Adipose tissue (tissue), 3 donors: ENCODE results near the gene TRAF3. TPM values are rescaled to one million over a fixed set of nuclear protein-coding genes. Genes with fewer than 3 reads are reported as not detected.
"Not testable (repeated sequence)": the region's sequence is repeated elsewhere in the genome, so short reads cannot be mapped to it uniquely, and the experiment has no call there.

Experiments used
- H3K27ac ChIP-seq: one replicate; pipeline ENCODE4 v1.5.1; 2013; ENCODE audit warnings: low read depth, low read length
- WGBS, 3 donors: extraction: QIAGEN DNeasy Blood & Tissue Kit; methylation state at CpG; one replicate each; pipeline ENCODE4 v1.1.7; 2013; 5-methylcytosine and 5-hydroxymethylcytosine counted together
- polyA plus RNA-seq, 3 donors: library from polyadenylated mRNA; stranded (reverse); fragments of 200-250 nt; gene quantifications; one replicate each; pipeline ENCODE4 v1.2.3, GENCODE V29; 2013
- donor health status: healthy with polysubstance abuse.
- donor health status: Bipolar disorder and iron deficiency.
- donor health status: healthy.

TRAF3 gene
- polyA plus RNA-seq, 3 donors, result 2.7 to 13.5 (median 7.5) TPM

DNA sequence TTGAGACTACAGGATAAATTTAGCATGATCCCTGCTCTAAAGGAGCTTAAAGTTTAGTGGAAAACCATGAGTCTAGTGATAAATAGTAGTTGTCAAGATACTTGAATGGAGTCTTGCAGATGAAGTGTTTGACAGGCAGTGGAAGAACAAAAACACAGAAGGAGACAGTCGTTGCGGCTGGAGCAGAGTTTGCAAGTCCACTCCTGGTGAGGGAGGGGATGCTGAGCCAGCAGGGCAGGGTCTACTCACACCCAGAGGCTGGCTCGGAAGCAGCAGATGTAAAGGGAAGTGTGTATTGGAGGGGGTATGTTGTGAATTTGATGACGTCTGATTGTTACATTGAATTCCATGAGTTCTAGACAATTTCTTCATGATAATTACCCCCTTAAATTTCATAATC lies 61.3 kb downstream of the TRAF3 start:
- 72 to 83% (median 73%) methylated on average over 4 of the region's 4 CpGs for WGBS, 3 donors
- H3K27ac ChIP-seq, result no peak overlapping the region

DNA sequence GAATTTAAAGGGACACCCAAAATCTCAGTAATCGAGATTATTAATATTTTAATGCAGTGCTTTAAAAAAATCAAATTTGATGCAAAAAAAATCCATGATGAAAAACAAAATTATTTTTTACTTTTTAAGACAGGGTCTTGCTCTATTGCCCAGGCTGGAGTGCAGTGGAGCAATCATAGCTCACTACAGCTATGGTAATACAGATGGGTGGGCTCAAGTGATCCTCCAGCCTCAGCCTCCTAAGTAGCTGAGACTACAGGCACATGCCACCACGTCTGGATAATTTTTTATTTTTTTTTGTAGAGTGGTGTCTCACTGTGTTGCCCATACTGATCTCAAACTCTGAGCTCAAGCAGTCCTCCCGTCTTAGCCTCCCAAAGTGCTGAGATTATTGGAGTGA lies 62.9 kb downstream of the TRAF3 start:
- no peak overlapping the region for H3K27ac ChIP-seq
- 86 to 92% (median 91%) methylated on average over 3 of the region's 3 CpGs for WGBS, 3 donors

DNA sequence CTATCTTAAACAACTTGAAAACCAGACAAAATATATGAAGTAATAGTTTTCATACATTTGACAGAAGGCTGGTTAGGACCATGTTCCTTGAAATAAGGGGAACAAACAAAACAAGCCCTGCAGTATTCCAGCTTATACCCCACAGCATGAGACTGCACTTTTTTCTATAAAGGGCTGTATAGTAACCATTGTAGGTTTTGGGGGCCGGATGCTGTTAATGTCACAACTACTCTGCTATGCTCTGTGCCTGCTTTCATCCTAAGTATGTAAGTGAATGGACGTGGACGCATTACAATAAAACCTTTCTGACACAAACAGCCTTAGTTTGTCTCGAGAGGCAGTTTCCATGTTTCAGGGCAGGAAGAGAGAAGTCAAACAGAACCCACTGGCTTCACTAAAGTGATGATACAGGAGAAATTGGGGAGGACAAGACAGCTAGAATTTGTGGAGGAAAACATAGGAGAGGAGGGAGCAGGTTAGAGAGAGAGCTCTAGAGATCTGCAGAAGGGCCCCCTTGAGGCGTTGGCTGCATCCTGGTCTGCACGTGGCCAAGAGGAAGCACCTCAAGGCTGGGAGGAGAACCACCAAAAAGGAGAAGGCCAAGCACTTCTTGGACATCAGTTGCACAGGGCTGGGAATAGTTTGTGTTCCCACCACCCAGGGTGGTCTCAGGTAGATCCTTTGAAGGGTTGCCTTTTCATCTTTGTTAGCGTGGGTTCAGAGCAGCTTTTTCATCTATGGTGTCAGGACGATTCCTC lies 63.7 kb downstream of the TRAF3 start:
- H3K27ac ChIP-seq, result no peak overlapping the region
- 58 to 88% (median 75%) methylated on average over 8 of the region's 8 CpGs for WGBS, 3 donors

DNA sequence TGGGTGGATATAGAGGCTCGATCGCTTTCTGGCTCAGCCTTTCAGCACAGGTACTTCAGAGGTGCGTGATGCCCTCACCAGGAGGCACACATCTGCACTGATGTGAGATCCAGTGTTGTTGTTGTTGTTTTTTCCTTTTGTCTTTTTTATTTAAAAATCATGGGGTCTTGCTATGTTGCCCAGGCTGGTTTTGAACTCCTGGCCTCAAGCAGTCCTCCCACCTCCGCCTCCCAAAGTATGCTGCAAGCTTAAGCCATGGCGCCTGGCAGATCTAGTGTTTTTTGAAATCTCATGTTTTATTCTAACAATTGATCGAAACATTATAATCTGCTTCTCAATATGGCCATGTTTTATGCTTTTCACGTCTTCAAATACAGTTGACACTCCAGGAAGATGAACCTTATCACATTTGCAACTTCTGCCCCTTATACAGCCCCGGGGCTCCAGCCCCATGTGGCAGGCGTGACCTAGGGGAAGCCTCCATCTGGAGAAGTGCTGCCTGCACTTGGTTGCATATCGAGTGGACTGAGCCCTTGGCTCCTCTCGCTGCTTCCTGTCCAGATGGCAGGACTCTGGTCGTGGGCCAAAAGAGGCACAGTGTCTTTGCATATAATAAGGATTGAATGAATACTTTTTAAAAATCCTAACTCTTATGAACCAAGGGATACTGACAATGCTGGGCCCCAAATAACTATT lies 71.7 kb downstream of the TRAF3 start:
- H3K27ac ChIP-seq, result no peak overlapping the region
- 57 to 71% (median 61%) methylated on average over 12 of the region's 12 CpGs for WGBS, 3 donors

DNA sequence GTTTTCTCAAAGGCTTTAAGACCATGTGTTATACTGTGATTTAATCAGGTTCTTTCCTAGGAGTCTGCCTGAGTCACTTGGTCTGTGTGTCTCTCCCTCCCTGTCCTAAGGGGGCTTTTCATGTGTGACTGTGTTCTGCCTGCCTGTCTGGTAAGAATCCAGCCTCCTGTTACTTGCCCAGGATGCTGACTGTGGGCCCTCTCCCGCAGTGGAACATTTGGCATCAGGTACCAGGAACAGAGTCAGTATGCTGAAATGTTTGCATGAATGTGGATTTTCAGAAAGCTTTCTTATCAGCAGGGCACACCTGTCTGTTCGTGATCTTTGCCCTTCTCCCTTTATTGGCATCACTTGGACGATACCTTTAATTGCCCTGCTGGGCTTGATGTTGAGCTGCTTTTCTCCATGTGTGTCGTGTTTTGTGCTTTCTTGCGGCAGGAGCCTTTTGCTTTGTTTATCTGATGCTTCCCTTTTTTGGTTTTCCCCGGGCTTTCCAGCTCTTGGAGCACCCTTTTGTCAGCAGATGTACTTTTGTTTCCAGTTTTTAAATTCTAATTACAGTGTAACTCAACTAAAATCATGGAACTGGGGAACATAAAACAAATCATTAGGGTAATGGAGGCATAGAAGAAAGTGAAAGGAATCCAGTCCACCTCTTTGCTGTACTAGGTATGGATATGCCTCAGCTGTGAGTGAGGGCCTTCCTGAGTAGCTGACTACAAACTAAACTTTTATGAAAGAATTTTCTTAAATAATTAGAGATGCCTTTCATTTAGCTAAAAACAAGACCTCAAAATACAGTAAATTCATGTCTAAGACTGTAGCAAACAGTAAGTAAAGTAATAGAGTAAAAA lies 72.5 kb downstream of the TRAF3 start:
- 18 to 32% (median 23%) methylated on average over 6 of the region's 6 CpGs for WGBS, 3 donors

DNA sequence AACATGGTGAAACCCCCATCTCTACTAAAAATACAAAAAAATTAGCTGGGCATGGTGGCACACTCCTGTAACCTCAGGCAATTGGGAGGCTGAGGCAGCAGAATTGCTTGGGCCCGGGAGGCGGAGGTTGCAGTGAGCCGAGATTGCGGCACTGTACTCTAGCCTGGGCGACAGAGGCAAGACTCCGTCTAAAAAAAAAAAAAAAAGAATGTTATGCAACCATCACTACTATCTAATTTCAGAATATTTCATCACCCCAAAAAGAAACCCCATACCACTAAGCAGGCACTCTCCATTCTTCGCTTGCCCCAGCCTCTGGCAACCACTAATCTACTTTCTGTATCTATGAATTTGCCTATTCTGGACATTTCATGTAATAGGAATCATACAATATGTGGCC lies 76.4 kb downstream of the TRAF3 start:
- 56 to 67% (median 61%) methylated on average over 5 to 7 of the region's 7 CpGs for WGBS, 3 donors
- no peak overlapping the region for H3K27ac ChIP-seq

More for the DNA sequence above, 72.5 kb downstream of the TRAF3 start:
- no peak overlapping the region for H3K27ac ChIP-seq

DNA sequence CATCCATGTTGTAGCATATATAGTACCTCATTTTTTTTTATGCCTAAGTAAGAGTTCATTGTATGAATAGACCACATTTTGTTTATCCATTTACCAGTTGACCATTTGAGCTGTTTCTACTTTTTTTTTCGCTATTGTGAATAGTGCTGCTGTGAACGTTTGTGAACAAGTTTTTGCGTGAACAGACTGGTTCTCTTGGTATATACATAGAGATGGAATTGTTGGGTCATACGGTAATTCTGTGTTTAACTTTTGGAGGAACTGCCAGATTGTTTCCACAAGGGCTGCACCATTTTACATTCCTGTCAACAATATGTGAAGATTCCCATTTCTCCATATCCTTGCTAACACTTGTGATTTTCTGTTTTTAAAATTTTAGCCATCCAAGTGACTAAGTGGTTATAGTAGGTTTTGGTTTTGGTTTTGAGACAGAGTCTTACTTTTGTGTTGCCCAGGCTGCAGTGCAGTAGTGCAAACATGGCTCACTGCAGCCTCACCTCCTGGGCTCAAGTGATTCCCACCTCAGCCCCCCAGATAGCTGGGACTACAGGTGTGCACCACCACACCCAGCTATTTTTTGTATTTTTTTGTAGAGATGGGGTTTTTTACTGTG lies 76.9 kb downstream of the TRAF3 start:
- H3K27ac ChIP-seq, result no peak overlapping the region
- WGBS, 3 donors, result 95 to 97% (median 95%) methylated on average over 4 of the region's 4 CpGs

DNA sequence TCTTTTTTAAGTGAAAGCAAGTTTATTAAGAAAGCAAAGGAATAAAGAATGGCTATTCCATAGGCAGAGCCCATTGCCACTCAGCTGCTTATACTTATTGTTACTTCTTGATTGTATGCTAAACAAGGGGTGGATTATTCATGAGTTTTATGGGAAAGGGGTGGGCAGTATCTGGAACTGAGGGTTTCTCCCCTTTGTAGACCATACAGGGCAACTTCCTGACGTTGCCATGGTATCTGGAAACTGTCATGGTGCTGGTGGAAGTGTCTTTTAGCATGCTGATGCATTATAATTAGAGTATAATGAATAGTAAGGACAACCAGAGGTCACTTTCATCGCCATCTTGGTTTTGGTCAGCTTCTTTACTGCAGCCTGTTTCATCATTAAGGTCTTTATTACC lies 78.9 kb downstream of the TRAF3 start:
- WGBS, 3 donors, result 97 to 100% (median 98%) methylated on average over 2 of the region's 2 CpGs

DNA sequence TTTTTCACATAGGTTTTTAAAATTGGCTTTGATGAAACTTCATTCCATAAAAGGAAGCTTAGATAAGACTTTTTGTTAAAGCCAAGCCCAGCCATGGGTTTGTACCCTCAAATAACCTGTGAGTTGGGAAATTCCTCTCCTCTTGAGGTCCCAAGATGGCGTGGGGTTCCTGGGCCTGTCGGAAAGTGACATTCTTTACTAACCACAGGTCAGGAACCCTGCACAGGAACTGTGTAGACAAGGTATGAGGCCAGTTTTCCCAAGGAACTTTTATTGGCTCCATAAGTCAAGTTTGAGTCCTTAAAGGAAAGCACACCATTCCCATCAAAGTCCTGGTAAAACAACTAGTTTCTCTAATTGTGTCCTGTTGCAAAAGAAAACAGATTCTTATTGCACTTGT lies 80.2 kb downstream of the TRAF3 start:
- H3K27ac ChIP-seq, result no peak overlapping the region
- WGBS, 3 donors, result 71 to 93% (median 83%) methylated on average over 2 of the region's 2 CpGs

More for the DNA sequence above, 78.9 kb downstream of the TRAF3 start:
- H3K27ac ChIP-seq, result no peak overlapping the region

DNA sequence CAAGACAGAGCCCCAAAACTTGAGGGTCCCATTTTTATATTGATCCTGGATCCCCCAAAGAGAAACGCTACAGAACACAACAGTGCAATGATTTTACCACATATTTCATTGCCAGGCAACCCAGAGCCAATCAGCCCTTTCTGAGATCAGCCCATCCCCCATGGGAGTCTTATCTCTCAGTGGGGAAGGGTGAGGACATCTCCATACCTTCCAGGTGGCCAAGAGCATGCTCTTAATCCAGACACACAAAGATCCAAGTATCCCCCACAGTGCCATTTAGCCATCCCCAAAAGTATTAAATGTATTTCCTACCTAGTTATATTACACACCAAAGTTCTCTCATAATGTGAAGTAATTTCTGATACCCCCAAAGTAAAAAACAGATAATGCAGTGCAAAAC lies 82.7 kb downstream of the TRAF3 start:
- 98 to 100% (median 100%) methylated on average over 1 of the region's 1 CpG for WGBS, 3 donors
- no peak overlapping the region for H3K27ac ChIP-seq

DNA sequence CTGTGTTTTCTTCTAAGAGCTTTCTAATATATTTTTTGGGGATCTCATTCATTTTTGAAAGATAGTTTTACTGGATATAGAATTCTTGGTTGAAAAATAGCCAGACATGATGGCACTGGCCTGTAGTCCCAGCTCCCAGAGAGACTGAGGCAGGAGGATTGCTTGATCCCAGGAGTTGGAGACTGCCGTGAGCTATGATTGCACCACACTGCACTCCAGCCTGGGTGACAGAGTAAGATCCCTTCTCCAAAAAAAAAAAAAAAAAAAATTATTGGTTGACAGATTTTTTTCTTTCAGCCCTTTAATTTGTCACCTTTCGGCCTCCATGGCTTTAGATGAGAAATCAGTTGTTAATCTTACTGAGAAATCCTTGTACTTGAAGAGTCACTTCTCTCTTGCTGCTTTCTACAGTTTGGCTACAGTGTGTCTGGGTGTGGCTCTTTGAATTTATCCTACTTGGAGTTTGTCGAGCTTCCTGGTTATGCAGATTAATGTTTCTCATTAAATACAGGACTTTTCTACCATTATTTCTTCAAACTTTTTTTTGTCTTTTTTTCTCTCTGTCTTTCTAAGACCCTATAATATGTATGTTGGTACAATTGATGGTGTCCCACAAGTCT lies 85.0 kb downstream of the TRAF3 start:
- WGBS, 3 donors, result 90 to 94% (median 91%) methylated on average over 3 of the region's 3 CpGs
- H3K27ac ChIP-seq, result no peak overlapping the region

DNA sequence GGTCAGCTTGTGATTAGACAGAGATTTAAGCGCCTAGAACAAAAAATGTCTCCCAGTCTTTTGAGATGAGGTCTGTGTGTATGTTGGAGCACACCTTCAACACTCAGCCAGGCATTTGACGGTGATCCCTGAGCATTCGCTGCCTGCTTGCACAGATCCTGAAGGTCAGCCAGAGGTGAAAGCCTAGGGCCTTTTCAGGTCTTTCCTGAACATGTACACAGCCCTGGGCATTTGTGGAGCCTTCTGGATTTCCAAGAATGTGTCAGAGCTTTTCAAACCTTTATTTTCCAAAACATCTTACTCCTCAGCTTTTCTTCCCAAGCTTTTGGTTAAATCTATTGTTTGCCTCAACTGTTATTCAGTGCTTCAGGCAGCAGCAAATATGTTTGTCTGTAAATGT lies 86.1 kb downstream of the TRAF3 start:
- 80 to 98% (median 94%) methylated on average over 3 of the region's 3 CpGs for WGBS, 3 donors
- H3K27ac ChIP-seq, result no peak overlapping the region

DNA sequence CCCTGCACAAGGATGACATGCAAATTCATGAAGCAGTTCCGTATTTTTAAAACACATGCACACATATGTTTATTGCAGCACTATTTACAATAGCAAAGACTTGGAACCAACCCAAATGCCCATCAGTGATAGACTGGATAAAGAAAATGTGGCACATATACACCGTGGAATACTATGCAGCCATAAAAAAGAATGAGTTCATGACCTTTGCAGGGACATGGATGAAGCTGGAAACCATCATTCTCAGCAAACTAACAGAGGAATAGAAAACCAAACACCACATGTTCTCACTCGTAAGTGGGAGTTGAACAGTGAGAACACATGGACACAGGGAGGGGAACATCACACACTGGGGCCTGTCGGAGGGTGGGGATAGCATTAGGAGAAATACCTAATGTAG lies 88.7 kb downstream of the TRAF3 start:
- H3K27ac ChIP-seq, result not testable (repeated sequence)
- 92 to 94% (median 94%) methylated on average over 4 of the region's 4 CpGs for WGBS, 3 donors

DNA sequence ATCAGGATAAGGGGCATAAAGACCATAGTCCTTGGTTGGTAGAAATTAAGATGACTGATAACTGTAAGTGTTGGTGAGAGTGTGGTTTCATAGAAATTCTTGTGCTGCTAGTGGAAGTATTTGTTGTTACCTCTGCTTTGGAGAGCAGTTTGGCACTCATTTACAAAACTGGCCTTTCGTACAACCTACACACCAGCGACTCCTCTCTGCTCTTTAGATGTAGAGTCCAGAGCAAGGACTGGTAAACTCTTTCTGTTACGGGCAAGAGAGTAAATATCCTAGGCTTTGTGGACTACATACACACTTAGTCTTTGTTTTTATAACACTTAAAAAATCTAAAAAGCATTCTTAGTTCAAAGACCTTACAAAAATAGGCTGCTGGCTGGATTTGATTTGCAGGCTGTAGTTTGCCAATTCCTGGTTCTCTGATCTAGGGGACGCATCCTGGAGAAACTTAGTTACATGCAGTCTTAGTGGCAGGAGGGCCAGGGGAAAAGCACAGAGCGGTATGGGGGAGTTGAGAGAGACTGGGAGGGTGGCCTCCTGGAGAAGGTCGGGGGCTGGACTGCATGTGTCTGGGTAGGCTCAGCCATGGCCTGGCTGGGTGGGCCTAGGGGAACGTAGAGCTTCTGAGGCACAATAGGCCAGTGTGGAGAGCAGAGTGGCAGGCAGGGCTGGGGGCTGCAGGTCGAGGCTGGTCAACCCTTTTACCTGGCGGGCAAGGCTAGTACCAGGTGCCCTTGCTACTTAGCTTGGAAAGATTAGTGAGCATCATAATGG lies 89.9 kb downstream of the TRAF3 start:
- no peak overlapping the region for H3K27ac ChIP-seq
- WGBS, 3 donors, result 88 to 96% (median 92%) methylated on average over 9 of the region's 9 CpGs

DNA sequence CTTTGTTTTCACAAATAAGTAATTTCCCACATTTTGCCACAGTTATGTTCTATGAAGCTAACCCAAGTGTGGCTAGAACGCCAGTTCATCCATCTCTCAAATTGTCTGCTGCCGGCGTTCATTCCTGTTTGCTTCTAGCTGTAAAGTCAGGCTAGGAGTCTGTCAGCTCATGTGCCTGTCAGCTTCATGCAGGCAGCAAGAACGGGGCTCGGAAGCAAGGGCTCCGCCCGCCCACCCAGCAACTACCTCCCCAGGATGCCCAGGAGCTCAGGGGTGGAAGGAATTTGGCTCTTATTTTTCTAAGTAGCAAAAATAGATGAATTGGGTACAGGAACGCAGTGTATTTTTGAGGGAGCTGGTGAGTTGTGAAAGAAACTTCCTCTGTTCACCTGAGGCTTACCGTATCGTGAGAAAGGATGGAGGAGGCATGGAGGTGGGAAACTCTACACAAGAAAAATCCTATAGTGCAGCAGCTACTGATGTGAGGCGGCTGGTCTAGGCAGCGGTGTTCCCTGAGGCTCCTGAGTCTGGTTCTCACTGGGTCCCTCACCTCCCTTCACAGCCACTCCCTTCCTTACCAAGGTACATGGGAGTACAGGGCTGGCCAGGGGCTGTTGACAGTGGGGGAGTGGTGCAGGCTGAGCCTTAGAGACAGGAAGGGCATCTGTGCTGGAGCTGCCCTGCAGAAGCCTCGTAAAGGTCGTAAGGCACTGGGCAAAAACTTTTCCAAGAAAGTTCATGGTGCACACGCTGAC lies 90.8 kb downstream of the TRAF3 start:
- 91 to 95% (median 92%) methylated on average over 15 of the region's 15 CpGs for WGBS, 3 donors

DNA sequence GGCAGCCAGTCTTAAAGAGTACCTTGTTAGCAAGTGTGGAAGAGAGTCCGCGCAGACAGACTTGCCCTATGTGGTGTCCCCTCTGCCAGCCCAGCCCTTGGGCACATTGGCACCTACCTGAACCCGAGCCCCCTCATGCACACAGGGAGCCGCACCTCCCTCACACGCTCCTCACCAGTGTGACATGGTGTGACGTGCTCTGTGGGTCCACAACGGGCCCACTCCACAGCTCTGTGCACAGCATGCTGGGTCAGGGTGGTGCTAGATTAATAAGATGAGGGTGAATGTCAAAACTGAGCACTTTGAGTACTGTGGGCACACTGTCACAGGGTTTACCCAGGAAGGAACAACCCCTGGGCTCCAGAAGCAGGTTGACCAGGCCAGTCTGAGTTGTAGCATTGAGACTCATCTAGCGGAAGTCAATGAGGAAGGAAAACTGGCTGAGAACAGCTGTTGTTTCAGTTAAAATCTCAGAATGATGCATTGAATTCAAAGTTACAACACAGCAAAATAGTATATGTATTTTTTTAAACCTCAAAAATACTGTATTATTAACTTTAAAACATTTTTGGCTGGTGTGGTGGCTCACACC lies 91.8 kb downstream of the TRAF3 start:
- 94 to 96% (median 94%) methylated on average over 8 of the region's 8 CpGs for WGBS, 3 donors
- H3K27ac ChIP-seq, result no peak overlapping the region

More for the DNA sequence above, 90.8 kb downstream of the TRAF3 start:
- no peak overlapping the region for H3K27ac ChIP-seq
